Stimulated activated CD8-positive, alpha-beta memory T cell treated with anti-CD3 and anti-CD28 coated beads, Interleukin-7, amount 100 ng/mL, for 1 hour (primary cell): ENCODE results near the gene SGSH.

Experiments
- DNase-seq, 2 donors: peaks; one replicate each; pipeline ENCODE4 v3.0.0-alpha.2; 2020; ENCODE audit warnings: low read depth in 2 of 2

Gene SGSH

GRCh38 chr17:80183581-80184422 is 36.3 kb downstream of the SGSH start:
- DNase-seq, result no peak

GRCh38 chr17:80182845-80183223 is 37.3 kb downstream of the SGSH start:
- DNase-seq, result no peak

GRCh38 chr17:80182118-80182844 is 37.9 kb downstream of the SGSH start:
- no peak for DNase-seq

GRCh38 chr17:80181431-80181830 is 38.7 kb downstream of the SGSH start:
- no peak for DNase-seq

GRCh38 chr17:80180192-80180591 is 39.9 kb downstream of the SGSH start:
- no peak for DNase-seq

GRCh38 chr17:80177986-80178595 is 42.0 kb downstream of the SGSH start:
- no peak for DNase-seq

GRCh38 chr17:80176757-80177156 is 43.4 kb downstream of the SGSH start:
- DNase-seq, result no peak

GRCh38 chr17:80173916-80174315 is 46.2 kb downstream of the SGSH start:
- DNase-seq, result no peak

- no peak for DNase-seq
Observed at GRCh38 chr17:80173126-80173525, 47.0 kb downstream of the SGSH start.

GRCh38 chr17:80171681-80172080 is 48.5 kb downstream of the SGSH start:
- DNase-seq, result no peak

- DNase-seq, result no peak
Observed at GRCh38 chr17:80169784-80170500, 50.2 kb downstream of the SGSH start, which contains the start of gene CARD14. Gene CARD14 (plus strand): TSS chr17:80170030. CDS start chr17:80181439, 11,409 bp downstream.

GRCh38 chr17:80169107-80169506 is 51.0 kb downstream of the SGSH start:
- no peak for DNase-seq

- no peak for DNase-seq
Observed at GRCh38 chr17:80168371-80168770, 51.8 kb downstream of the SGSH start.

- no peak for DNase-seq
Observed at GRCh38 chr17:80166446-80166845, 53.7 kb downstream of the SGSH start.

- DNase-seq, result no peak
Observed at GRCh38 chr17:80164185-80164584, 55.9 kb downstream of the SGSH start.

GRCh38 chr17:80163336-80163735 is 56.8 kb downstream of the SGSH start:
- DNase-seq, result no peak

- no peak for DNase-seq
Observed at GRCh38 chr17:80160536-80160935, 59.6 kb downstream of the SGSH start.
